CD4-positive, alpha-beta T cell treated with Interleukin-4 for 1 hour (primary cell): Measurements from ENCODE around the gene BCL7C.
"Not testable (repeated sequence)": the region's sequence is repeated elsewhere in the genome, so short reads cannot be mapped to it uniquely, and the experiment has no call there.

ENCODE experiments used
- DNase-seq, 2 donors: peaks; one replicate each; pipeline ENCODE4 v3.0.0-alpha.2; 2020 to 2022

Gene BCL7C

GRCh38 chr16:30894540-30895368, 877 bp upstream of the BCL7C start:
- DNase-seq, result peak in 1 of 2 donors; percentile 17

GRCh38 chr16:30893417-30893743, 497 bp downstream of the BCL7C start:
- DNase-seq, result peak in 1 of 2 donors; percentile 32

- DNase-seq, result no peak
Observed at GRCh38 chr16:30892670-30893416, 1.0 kb downstream of the BCL7C start.

- not testable (repeated sequence) for DNase-seq
Observed at GRCh38 chr16:30891043-30891823, 2.6 kb downstream of the BCL7C start.

- DNase-seq, result no peak
Observed at GRCh38 chr16:30889721-30890120, 4.2 kb downstream of the BCL7C start.

- DNase-seq, result no peak
Observed at GRCh38 chr16:30888856-30889499, 4.9 kb downstream of the BCL7C start.

GRCh38 chr16:30887927-30888326, 6.0 kb downstream of the BCL7C start:
- no peak for DNase-seq

GRCh38 chr16:30886145-30886544, 7.7 kb downstream of the BCL7C start:
- no peak for DNase-seq

GRCh38 chr16:30885196-30885595, 8.7 kb downstream of the BCL7C start:
- DNase-seq, result no peak

- no peak for DNase-seq
Observed at GRCh38 chr16:30884760-30885159, 9.1 kb downstream of the BCL7C start.

- no peak for DNase-seq
Observed at GRCh38 chr16:30882429-30883310, 11.2 kb downstream of the BCL7C start.

GRCh38 chr16:30876867-30877266, 17.0 kb downstream of the BCL7C start:
- no peak for DNase-seq

- peak; percentile 15 to 59 for DNase-seq
Observed at GRCh38 chr16:30875871-30876801, 17.7 kb downstream of the BCL7C start.

GRCh38 chr16:30874821-30875717, 18.8 kb downstream of the BCL7C start:
- DNase-seq, result peak; percentile 90 to 91

GRCh38 chr16:30874244-30874820, 19.5 kb downstream of the BCL7C start:
- DNase-seq, result peak in 1 of 2 donors; percentile 3

GRCh38 chr16:30870904-30871303, 23.0 kb downstream of the BCL7C start:
- no peak for DNase-seq

- DNase-seq, result no peak
Observed at GRCh38 chr16:30867747-30868146, 26.1 kb downstream of the BCL7C start.

- DNase-seq, result no peak
Observed at GRCh38 chr16:30866031-30866430, 27.8 kb downstream of the BCL7C start.

- DNase-seq, result not testable (repeated sequence)
Observed at GRCh38 chr16:30863178-30863577, 30.7 kb downstream of the BCL7C start.
